Measurements from ENCODE around the gene ATG4C.

DNA sequence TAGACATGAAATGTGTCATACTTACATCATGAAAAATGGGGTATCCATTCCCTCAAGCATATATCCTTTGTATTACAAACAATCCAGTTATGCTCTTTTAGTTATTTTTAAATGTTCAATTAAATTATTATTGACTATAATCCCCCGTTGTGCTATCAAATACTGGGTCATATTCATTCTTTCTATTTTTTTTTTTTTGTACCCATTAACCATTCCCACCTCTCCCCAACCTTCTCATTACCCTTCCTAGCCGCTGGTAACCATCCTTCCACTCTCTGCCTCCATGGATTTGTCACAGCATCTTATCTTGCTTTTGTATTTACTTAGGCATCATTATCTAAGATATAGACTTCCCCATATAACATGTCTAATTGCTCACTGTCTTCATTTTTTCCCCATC is 15.8 kb downstream of the ATG4C start:
- TF ChIP-seq GATA2 (IDR thresholded peaks at IDR 0.05; ENCODE audit: low read depth, low read length) (no peak), GATA3 (IDR thresholded peaks at IDR 0.05; ENCODE audit: low read depth, low read length) (no peak)

Measured in SH-SY5Y (cell line).